Measurements from ENCODE around the gene RAB26. TPM values are rescaled to one million over a fixed set of nuclear protein-coding genes. Genes with fewer than 3 reads are reported as not detected.

The RAB26 gene
- total RNA-seq, 1 donor from 2014 or later, result 0.20 TPM

DNA sequence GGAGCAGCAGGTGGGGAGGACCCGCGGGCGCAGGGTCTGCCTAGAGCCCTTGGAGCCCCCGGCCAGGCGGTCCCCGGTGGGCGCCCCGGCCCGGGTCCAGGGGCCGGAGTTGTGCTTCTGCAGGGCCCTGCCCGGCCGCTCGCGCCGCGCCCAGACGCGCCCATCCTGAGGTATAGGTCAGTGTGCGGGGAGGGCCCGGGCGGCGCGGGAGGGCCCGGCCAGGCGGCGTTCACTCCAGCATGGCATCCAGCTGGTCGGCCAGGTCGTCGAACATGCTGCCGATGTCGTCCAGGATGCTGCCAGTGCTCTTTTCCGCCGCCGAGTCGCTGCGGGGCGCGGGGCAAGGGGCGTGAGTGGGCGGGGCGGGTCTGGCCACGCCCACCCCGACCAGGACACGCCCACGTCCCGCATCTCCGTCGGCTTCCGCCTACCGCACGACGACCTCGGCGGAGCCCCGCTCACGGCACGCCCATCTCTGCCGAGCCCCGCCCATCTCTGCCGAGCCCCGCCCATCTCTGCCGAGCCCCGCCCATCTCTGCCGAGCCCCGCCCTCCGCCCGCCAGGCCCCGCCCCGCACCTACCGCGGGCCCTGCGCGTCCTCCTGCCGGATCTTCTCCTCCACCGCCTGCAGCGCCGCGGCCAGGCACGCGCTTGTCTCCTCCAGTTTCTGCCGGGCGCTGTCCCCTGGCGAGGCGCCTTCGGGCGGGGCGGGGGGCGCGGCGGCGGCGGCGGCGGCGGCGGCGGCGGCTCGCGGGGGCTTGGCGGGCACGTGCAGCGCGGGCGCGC, 30.1 kb downstream of the RAB26 start:
- DNase-seq (ENCODE audit: low read depth in 2 of 2), result peak; percentile 46 to 82

DNA sequence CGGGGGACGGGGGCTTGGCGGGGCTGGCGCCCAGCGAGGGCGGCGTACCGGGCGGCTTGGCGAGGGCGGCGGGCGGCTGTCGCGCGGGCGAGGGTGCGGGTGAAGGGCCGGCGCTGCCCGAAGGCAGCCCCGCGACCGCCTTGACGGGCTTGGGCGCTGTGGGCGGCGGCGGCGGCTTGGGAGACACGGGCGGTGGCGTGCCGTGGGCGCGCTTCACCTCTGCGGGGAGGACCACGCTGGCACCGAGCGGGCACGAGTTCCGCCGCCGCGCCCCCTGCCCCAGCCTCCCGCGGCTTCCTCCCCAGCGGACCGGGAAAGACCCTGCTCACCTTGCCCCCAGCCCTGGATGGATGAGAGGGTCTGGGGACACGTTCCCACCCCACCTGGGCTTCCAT, 30.7 kb downstream of the RAB26 start:
- DNase-seq (ENCODE audit: low read depth in 2 of 2), result no peak

DNA sequence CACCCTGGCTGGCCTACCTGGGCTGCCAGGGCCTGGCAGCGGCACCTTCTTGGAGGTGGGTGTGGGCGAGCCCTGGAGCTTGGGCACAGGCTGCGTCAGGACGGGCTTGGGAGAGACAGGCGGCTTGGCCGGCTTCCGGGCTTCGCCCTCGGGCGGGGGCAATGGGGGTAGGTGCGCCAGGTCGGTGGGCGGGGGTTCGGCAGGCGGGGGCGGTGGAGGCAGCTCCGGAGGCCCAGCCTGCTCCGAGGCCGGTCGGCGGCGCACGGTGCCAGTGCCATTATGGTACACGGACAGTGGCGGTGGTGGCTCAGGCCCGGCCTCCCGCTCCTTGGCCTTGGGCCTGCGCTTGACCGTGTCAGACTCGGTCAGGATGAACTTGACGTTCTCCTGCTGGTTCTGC, 31.2 kb downstream of the RAB26 start:
- DNase-seq (ENCODE audit: low read depth in 2 of 2), result no peak

DNA sequence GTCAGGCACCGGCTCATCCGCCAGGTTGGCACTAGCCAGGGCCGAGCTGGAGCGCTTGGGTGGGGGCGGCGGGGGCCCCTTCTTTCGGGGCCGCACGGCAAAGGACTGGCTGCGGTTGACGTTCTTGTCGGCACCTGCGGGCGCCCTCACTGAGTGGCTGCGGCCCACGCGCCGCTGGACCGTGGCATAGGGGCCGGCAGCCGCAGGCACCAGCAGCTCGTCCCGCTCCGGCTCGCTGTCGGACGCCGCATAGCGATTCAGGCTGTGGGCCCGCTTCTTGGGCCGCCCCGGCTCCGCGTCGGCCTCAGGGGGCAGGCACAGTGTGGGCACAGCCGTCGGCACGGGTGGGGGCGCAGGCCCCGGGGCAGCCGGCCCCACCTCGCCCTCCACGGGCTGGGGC, 32.0 kb downstream of the RAB26 start:
- no peak for DNase-seq (ENCODE audit: low read depth in 2 of 2)

DNA sequence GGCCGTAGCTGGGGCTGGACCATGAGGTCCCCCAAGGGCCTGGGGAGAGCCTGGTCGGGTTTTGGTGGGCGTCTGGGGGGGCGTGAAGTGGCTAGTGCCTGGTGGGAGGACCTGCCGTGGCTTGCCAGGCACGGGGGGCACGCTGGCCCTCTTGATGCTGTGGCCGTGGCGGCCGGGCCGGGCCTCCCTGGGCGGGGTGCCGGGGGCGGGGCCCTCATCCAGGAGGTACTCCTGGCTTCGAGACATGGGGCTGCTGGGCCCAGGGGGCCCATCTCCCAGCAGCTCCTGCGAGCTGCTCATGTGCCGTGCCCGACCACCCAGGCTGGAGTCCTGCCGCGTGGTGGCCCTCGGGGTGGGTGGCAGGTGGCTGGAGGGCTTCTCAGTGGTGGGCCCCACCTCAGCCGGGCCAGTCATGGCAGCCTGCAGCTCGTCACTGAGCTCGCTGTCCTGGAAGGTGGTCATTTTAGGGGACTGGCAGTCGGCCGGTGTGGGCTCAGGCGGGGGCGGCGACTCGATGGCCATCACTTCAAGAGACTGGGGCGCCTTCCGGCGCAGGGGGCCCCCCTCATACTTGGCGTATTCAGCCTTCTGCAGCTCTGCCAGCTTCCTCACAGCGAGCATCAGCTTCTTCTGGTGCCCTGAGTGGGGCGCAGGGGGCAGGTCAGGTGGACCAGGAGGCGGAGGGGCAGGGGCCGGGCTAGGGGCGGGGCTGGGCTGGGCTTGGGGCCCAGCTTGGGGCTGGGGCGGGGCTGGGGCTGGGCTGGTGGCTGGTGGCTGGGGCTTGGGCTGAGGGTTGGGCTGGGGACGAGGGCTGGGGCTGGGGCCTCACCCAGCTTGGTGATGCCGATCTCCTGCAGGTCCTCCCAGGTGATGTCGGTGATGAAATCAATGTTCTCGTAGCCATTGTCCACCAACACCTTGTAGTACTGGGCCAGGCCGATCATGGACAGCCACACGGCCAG, 32.8 kb downstream of the RAB26 start:
- no peak for DNase-seq (ENCODE audit: low read depth in 2 of 2)

DNA sequence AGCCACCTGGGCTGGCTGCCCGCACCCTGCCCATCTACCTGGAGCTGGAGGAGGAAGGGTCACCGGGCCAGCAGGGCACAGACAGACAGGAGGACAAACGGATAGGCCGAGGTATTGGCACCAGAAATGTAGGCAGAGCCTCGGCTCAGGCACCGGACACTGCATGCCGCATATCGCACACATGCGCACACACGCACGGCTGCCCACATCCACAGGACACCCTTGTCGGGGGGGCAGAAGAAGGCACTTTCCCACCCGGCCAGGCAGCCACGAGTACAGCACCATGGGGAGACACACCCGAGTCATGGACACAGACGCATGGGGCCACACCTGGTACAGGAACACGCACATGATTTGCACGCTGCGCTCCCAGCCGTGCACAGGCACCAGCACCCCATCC, 33.5 kb downstream of the RAB26 start:
- DNase-seq (ENCODE audit: low read depth in 2 of 2), result no peak

DNA sequence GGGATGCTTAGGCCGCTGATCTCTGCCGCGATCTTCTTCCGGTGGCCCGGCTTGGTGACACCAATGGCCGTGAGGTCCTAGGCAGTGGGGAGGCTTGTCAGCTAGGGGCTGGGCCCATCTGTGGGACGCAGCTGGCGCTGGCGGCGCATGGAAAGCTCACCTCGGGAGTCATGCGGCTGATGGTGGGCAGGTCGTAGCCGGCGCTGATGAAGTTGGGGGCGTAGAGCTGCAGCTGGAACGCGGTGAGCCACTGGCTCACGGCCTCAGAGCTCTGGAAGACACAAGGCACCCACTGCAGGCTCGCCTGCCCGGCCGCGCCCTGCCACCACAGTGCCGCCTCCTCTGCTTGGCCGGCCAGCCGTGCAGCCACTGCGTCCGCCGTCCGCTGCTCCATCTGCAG, 35.2 kb downstream of the RAB26 start:
- no peak for DNase-seq (ENCODE audit: low read depth in 2 of 2)

DNA sequence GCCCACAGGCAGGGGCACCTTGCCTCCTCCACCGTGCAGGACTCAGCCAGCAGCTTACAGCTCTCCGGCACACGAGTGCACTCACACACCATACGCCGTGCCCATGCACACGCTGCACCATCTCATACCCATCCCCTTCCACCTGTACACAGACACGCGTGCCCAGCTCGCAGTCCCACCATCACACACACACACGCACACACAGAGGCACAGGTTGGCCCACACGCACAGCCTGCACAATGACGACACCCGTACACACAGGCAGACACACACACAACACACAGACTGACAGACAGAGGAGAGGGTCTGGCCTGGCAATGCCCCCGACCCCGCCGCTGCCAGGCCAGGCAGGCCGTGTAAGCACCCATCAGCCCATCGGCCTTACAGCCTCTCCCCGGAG, 35.9 kb downstream of the RAB26 start:
- DNase-seq (ENCODE audit: low read depth in 2 of 2), result no peak

DNA sequence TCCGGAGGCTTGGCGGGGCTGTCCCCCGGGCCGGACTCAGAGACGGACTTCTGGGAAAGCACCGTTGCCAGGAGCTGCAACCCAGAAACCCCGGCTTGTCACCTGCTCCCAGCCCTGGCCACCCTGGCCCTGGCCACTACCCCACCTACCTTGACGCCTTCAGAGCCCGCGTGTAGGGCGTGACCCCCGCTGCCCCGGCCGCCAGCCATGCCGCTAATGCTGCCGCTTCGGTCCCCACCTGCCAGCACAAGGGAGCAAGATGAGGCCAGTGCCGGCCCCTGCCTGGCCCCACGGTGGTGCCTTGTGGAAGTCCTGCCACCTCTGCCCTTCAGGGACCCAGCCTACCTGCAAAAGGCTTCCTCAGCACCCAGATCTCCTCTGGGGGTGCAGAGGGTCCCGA, 36.5 kb downstream of the RAB26 start:
- DNase-seq (ENCODE audit: low read depth in 2 of 2), result no peak

DNA sequence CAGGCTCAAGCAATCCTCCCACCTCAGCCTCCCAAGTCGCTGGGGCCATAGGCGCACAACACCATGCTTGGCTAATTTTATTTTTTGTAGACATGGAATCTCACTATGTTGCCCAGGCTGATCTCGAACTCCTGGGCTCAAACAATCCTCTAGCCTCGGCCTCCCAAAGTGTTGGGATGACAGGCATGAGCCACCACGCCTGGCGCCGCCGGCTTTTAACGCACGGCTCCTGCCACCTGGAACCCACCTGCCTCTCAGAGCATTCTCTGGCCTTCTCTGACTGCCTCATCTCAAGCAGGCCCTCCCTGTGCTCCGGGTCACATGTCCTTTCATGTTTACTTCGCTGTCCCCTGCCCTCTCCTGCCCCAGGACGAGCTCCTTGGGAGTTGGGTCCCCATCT, 37.6 kb downstream of the RAB26 start:
- DNase-seq (ENCODE audit: low read depth in 2 of 2), result no peak

DNA sequence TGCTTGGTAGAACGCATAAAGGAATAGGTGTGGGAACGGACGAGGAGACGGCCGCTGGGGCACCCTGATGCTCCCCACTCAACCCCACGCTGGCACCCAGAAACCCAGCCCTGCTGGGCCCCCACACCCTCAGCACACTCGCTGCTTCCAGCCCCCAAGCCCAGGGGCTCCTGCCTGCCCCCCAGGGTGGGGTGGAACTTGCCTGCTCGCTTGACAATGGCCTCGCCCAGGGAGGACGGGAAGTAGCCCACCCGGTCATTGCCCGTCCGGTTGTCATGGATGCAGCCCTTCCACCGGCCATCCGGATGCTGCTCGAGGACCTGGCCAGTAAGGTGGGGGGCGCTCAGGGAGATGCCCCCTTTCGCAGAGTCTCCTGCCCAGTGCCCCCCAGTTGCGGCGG, 38.1 kb downstream of the RAB26 start:
- DNase-seq (ENCODE audit: low read depth in 2 of 2), result no peak

DNA sequence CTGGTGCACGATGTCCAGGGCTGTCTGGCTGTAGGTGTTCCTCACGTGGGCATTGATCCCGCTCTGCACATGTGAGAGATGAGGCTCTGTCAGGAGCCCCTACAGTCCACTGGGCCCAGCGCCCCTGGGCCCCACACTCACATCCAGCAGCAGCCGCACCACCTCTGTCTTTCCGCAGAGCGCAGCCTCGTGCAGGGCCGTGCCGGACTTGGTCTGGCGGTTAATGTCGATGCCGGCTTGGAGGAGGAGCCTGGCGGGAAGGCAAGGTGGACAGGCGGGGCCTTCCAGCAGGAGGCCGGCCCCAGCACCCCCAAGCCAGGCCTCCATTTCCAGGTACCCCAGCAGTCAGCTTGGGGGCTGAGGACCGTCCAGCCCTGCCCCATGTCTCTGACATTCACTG, 38.8 kb downstream of the RAB26 start:
- DNase-seq (ENCODE audit: low read depth in 2 of 2), result no peak

DNA sequence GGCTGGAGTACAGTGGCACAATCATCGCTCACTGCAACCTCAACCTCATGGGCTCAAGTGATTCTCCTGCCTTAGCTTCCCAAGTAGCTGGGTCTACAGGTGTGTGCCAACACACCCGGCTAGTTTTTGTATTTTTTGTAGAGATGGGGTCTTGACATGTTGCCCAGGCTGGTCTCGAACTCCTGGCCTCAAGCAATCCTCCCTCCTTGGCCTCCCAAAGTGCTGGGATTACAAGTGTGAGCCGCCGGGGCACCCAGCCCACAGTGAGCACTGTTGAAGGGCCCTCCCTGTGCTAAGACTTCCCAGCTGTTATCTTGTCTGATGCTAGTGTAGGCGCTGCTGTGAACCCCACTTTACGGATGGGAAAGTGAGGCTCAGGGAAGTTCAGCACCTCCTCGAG, 40.0 kb downstream of the RAB26 start:
- DNase-seq (ENCODE audit: low read depth in 2 of 2), result no peak

DNA sequence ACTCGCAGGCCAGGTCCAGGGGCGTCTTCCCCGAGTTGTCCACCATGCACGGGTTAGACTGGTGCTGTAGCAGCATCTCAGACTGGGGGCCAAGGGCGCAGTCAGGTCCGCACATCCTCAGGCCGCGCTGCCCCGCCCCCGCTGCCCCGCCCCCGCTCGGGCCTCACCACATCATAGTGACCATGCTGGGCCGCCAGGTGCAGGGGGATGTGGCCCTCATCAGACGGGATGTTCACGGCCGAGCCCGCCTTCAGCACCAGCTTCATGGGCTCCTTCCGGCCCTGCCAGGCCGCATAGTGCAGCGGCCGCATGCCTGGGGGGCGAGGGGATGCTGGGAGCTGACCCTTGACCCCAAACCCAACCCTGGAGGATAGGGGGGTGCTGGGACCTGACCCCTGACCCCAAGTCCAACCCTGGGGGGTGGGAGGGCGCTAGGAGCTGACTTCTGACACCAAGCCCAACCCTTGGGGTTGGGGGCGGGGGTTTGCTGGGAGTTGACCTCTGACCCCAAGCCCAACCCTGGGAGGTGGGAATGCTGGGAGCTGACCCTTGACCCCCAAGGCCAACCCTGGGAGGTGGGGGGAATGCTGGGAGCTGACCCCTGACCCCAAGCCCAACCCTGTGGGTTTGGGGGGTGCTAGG, 40.9 kb downstream of the RAB26 start:
- no peak for DNase-seq (ENCODE audit: low read depth in 2 of 2)

DNA sequence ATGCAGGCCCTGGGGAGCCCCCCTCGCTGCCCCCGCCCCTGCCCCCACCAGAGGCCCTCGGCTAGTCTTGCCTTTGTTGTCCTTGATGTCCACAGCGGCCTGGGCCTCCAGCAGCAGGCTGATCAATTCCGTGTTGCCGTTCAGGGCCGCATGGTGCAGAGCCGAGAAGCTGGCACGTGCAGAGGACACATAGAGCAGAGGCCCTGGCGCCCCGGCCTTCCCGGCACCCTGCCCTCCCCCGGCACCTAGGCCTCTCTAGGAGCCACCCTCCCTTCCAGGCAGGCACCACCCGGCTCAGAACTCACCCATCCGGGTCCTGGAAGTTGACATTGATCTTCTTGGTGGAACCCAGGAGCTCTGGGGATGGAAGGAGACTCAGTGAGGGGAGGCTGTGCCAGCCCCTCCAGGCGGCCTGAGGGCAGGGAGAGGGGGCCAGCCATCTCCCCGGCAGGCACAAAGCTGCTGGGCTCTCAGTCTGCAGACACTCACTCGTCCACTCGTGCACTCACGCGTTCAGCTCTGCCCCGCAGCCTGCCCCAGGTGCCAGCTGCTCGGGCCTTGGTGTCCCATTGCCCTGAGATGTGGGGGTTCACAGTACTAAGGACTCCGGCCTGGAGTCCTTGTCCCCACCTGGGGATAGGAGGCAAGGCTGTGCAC, 41.7 kb downstream of the RAB26 start:
- no peak for DNase-seq (ENCODE audit: low read depth in 2 of 2)

DNA sequence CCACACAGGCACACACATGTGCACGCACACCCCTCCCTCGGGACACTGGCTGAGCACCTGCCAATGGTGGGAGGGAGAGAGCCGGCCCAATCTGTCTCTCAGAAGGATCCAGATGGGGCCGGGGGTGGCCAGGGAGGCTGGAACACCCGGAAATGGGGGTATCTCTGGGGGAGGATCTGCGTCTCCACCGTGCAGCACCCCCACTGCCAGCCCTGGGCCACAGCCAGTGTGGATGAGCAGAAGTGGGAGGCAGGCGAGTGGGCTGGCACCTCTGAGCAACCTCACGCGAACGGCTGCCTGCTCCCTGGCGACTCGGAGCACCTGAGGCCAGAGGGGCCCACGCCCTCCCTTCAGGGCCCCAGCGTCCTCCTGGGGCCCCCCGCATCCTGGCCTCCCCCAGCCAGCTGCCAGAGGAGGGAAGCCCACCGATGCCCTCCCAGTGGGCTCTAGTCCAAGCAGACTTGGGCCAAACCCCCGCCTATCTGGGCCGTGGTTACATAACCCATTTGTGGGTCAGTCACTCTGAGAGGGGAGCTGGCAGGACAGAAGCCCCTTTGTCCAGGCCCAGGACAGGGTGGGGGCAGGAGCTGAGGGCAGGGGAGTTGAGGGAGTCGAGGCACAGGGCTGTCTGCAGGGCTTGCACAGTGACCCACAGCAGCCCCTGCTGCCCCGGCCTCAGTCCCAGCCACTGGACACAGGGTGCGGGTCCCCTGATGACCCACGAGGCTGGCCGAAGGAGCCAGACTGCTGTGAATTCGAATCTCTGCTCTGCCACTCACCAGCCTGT, 42.4 kb downstream of the RAB26 start:
- no peak for DNase-seq (ENCODE audit: low read depth in 2 of 2)

DNA sequence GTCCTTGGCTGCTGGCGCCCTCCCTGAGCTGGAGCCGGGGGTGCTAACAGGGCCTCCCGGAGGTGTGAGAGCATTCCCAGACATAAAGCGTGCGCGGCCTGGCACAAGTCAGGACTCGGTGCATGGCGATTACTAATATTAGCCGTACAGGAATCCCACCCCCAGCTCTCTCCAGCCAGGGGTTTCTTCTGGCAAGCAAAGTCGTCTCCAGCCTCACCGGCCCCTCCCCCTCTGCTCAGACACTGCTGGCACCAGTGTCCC, 43.0 kb downstream of the RAB26 start:
- DNase-seq (ENCODE audit: low read depth in 2 of 2), result no peak

DNA sequence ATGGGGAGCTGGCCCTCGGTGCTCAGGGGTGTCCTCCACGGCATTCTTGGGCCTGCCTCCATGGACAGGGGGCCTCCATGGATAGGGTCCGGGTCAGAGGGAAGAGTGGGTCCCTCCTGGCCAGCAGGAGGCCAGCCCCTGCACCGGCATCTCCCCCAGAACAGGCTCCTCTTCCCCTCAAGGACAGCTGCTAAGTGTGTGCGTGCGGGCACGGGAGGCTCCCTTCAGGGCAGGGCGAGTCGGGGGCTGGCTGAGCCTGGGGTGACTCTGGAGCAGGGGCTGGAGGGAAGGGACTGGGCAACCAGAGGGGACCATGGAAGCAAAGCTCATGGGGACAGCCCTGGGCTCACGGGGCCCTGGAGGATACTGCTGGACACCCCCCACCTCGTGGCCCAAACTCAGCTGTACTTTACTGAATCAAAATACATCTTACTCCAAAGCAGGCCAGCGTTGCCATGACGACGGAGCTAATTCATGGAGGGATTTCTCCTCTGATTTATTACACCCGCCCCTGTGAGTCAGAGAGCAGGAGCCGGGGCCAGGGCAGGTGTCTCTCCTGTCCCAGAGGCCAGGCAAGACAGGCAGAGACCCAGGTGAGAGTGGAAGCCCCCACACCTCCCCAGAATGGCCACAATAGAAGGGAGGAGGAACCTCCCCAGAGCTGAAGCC, 45.9 kb downstream of the RAB26 start:
- no peak for DNase-seq (ENCODE audit: low read depth in 2 of 2)

DNA sequence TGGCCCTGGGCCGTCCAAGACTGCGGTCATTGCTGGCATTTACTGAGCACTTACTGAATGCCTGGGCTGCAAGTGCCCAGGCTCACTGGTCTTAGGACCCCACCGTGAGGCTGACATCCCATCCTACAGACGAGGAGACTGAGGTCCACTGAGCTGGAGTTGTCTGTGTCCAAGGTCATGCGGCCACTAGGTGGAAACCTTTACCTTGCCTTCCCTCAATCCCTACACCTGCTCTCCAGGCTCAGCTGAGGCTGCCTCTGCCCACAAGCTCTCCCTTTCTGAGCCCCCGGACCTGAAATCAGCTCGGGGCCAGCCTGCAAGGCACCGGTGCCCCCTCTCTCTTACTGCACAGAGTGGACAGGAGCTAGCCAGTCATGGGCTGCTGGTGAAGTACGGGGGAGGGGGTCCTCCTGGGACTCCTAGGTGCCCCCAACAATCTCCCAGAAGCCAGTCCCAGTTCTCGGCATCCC, 46.5 kb downstream of the RAB26 start:
- peak; percentile 54 to 74 for DNase-seq (ENCODE audit: low read depth in 2 of 2)

DNA sequence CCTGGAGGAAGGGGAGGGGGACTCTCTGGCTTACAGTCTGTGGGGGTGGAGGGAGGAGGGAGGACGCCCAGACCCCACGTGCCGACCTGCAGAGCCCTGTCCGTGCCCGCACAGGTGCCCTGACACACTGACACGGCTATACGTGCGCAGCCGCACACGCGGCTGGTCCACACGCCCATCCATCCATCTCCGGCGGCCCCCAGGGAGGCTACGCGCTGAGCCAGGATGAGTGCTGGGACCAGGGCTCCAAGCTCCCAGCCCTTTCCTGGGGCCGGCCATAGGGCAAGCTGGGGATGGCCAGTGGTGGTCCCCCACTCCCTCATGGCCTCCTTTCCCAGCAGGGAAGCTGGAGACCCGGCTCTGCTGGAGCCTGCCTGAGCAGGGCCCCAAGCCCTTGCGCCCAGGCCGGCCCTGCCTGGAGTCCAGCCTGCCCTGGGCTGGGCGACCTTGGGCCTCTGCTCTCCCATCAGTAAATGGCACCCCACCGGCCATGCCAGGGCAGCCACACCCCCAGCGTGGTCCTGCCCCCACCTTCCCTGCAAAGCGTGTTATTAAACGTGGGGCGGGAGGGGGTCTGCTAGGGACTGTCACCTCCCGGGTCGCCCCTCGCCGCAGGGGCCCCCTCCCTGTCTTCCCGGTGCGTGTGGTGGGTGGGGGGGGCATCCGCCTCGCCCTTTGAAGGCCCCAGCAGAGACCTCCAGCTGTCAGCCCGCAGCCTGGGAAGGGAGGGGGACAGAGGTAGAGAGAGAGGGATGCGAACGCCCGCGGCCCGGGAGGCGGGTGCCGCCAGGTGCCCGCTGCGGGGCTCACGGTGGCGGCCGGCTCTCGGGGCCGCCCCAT, 47.1 kb downstream of the RAB26 start:
- DNase-seq (ENCODE audit: low read depth in 2 of 2), result no peak

Data from lung microvascular endothelial cell (primary cell).